Nephron (organoid): ENCODE data around the gene TRMU.
A peak's percentile ranks its signal among the peaks of the same experiment; 100 is the strongest.

Experiments
- H3K27ac Mint-ChIP-seq, 3 experiments: 2 replicates each; pipeline ENCODE4 v1.8.0; 2020; ENCODE audit warnings: mixed read lengths in 3 of 3, mild to moderate bottlenecking in 2 of 3, moderate library complexity in 1 of 3
- H3K27me3 Mint-ChIP-seq: 2 replicates; pipeline ENCODE4 v1.8.0; 2021; ENCODE audit warnings: low read depth, mild to moderate bottlenecking, moderate library complexity, mixed read lengths
- H3K36me3 Mint-ChIP-seq: 2 replicates; pipeline ENCODE4 v1.8.0; 2020; ENCODE audit warnings: low read depth, mixed read lengths
- H3K4me1 Mint-ChIP-seq: 2 replicates; pipeline ENCODE4 v1.8.0; 2020; ENCODE audit warnings: mixed read lengths
- H3K4me3 Mint-ChIP-seq, 3 experiments: 2 replicates each; pipeline ENCODE4 v1.8.0; 2020; ENCODE audit warnings: mild to moderate bottlenecking in 3 of 3, mixed read lengths in 3 of 3, moderate library complexity in 2 of 3
- H3K9me3 Mint-ChIP-seq: 2 replicates; pipeline ENCODE4 v1.8.0; 2020; ENCODE audit warnings: mixed read lengths
- TF ChIP-seq, protein P1 (sequence below), 3 experiments: fragments of 200-600 bp; sonication (generic); IDR thresholded peaks; one replicate each; pipeline ENCODE4 v1.5.0; 2021; ENCODE audit warnings: antibody characterized with exemption in 3 of 3; ENCODE audit not compliant: unreplicated experiment in 3 of 3

The TRMU gene

DNA sequence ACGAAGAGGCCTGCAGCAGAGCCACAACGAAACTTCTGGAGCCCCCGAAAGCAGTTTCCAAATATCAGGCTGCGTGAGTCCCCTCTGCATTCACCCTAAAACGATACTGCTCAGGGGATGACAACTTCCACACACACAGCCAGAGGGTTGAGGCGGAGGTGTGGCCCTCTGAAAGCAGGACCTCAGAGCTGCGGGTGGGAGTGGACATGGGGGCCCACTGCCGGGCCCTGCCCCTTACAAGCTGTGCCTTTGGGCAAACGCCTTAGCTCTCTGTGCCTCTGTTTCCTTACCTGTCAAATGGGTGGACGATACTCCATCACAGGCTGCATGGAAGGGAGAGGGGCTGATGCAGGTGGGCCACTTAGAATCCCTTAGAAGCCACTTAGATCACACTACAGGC lies 53.1 kb downstream of the TRMU start:
- H3K4me1 Mint-ChIP-seq: peaks cover 4% of the 10 kb centered on the region
- no peak overlapping the region for H3K4me3 Mint-ChIP-seq

DNA sequence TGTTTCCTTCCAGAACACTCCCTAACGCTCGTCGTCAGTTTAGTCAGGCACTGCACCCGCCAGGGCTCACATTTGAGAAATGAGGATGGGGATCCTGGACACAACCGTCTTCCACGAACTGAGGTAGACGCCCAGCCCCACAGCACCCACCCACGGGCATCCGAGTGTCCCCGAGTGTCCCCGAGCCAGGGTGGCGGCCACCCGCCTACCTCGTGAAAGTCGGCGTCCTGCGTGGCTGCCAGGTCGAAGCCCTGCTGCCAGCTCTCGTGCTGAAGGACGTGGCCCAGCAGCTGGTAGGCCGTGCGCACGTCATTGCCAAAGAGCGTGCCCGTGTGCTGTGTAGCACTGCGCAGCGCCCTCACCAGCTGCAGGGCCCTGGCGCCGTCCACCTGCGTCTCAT lies 53.6 kb downstream of the TRMU start:
- Mint-ChIP-seq H3K27me3 (no peaks in the 10 kb centered on the region), H3K4me1 (peaks cover 4% of the 10 kb centered on the region), H3K27ac (no peak overlapping the region), H3K4me3 (no peak overlapping the region), H3K9me3 (no peaks in the 10 kb centered on the region), H3K36me3 (no peaks in the 10 kb centered on the region)
- TF ChIP-seq, protein P1, sequence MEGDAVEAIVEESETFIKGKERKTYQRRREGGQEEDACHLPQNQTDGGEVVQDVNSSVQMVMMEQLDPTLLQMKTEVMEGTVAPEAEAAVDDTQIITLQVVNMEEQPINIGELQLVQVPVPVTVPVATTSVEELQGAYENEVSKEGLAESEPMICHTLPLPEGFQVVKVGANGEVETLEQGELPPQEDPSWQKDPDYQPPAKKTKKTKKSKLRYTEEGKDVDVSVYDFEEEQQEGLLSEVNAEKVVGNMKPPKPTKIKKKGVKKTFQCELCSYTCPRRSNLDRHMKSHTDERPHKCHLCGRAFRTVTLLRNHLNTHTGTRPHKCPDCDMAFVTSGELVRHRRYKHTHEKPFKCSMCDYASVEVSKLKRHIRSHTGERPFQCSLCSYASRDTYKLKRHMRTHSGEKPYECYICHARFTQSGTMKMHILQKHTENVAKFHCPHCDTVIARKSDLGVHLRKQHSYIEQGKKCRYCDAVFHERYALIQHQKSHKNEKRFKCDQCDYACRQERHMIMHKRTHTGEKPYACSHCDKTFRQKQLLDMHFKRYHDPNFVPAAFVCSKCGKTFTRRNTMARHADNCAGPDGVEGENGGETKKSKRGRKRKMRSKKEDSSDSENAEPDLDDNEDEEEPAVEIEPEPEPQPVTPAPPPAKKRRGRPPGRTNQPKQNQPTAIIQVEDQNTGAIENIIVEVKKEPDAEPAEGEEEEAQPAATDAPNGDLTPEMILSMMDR (IDR thresholded peaks at IDR 0.05; ENCODE audit: unreplicated experiment in 3 of 3): no peak

More for the DNA sequence above, 53.1 kb downstream of the TRMU start:
- no peaks in the 10 kb centered on the region for H3K27me3 Mint-ChIP-seq
- no peak overlapping the region for H3K27ac Mint-ChIP-seq
- H3K36me3 Mint-ChIP-seq: no peaks in the 10 kb centered on the region
- H3K9me3 Mint-ChIP-seq: no peaks in the 10 kb centered on the region
- TF ChIP-seq, protein P1 (IDR thresholded peaks at IDR 0.05; ENCODE audit: unreplicated experiment in 3 of 3): no peak

DNA sequence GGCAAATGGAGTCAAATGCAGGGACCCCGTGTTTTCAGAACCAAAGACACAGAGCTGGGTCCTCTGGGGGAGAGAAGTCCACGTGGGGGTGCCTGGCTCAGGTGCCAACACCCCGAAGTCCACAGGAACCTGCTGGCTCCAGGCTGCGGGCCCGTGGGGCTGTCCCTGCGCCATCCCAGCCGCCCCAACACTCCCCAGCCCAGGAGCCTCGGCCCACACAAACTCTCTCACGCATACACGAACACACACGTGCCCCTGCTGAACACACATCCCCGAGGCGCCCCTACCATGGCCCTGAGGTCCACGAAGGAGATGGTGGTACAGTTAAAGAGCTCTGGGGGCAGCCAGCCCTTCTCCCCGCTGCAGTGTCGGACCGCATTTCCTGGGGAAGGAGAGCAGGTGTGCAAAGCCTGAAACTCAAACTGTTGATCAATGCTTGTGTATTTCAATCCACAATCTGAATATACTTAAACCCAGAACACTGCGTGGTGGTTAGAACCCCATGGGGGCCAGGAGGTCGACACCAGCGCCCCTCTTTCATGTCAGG lies 54.7 kb downstream of the TRMU start:
- no peaks in the 10 kb centered on the region for H3K9me3 Mint-ChIP-seq
- no peak overlapping the region for H3K4me3 Mint-ChIP-seq
- TF ChIP-seq, protein P1 (IDR thresholded peaks at IDR 0.05; ENCODE audit: unreplicated experiment in 3 of 3): no peak
- H3K4me1 Mint-ChIP-seq: peaks cover 4% of the 10 kb centered on the region
- H3K27ac Mint-ChIP-seq: peak overlapping the region in 1 of 3 experiments; percentile 58
- no peaks in the 10 kb centered on the region for H3K27me3 Mint-ChIP-seq
- H3K36me3 Mint-ChIP-seq: no peaks in the 10 kb centered on the region

DNA sequence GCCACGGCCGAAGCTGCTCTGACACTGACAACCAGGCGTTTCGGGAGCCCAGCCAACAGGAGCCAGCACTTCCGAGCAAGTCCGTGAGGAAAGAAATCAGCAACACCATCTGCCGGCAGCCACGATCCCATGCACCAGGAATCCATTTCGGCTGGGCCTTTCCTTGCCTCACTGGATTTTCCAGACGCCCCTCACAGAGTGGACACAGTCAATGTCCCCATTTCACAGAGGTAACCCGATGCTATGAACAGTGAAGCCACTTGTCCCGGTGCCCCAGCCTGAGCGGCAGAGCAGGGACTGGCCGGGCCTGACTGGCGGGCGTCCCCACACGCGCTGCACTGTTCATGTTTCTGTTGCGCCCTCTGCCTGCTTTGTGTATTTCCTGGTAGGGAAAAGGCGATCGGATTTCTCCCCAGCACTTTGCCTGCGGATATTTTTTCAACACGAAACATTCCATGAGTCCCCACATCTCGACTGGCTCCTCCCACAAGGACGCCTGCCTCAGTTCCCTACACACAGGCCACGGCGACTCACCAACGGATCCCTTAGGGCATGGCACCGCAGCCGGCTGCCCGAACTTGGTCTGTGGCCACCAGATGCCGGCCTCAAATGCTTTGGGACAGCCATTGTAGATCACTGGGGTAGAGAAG lies 55.3 kb downstream of the TRMU start:
- Mint-ChIP-seq H3K27ac (peak overlapping the region; percentile 11 to 58 (median 48)), H3K4me1 (peaks cover 4% of the 10 kb centered on the region), H3K27me3 (no peaks in the 10 kb centered on the region), H3K9me3 (no peaks in the 10 kb centered on the region), H3K4me3 (no peak overlapping the region), H3K36me3 (no peaks in the 10 kb centered on the region)
- TF ChIP-seq, protein P1 (IDR thresholded peaks at IDR 0.05; ENCODE audit: unreplicated experiment in 3 of 3): peak in 2 of 3 experiments; percentile 19 to 37

DNA sequence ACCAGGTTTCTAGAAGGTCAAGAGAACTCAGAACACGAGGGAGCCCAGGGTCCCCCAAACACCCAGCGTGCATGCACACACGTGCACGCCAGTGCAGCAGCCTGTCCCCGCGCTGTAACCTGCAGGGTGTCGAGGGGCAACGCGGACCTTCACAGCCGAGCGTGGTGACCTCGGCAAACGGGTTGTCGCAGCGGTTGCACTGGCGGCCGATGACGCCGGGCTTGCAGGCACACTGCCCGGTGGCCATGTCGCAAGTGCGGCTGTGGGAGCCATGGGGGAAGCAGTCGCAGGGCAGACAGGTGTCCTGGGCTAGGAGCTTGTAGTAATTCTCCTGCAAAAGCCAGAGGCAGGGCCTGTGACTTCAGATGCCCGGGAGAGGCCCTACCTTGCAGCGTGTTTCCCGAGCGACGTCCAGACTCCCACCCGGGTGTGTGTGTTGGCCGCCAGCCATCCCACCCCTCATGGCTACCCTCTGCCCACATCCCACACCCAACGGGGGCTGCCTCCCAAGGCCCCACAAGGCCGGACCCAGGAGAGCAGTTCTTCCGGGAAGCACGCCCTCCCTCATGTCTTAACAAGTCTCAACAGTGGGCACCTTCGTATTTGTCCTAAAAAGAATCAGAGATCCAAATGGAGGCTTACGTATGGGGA lies 56.1 kb downstream of the TRMU start:
- no peak overlapping the region for H3K27ac Mint-ChIP-seq
- no peaks in the 10 kb centered on the region for H3K9me3 Mint-ChIP-seq
- H3K27me3 Mint-ChIP-seq: no peaks in the 10 kb centered on the region
- TF ChIP-seq, protein P1 (IDR thresholded peaks at IDR 0.05; ENCODE audit: unreplicated experiment in 3 of 3): no peak
- H3K4me1 Mint-ChIP-seq: peaks cover 4% of the 10 kb centered on the region
- H3K4me3 Mint-ChIP-seq: no peak overlapping the region
- H3K36me3 Mint-ChIP-seq: no peaks in the 10 kb centered on the region
